ENCODE data around the gene PDE4D.

Gene PDE4D

DNA sequence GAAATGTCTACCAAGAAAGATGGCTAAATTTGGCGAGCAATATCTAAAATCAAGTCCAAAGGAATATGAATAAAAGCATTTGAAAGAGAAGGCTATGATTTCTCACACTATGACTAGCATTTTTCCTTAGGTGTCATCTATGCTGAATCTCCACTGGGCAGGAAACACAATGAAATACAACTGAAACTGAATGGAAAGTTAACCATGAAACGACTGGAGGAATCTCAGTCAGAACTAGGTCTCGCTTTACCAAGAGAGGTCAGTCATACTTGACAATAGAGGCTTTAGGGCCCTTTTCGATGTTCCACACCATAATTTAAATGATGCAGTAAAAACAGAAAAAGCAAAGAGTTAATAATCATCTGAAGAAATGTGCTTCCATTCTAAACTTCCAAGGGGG is 339.0 kb downstream of the PDE4D start:
- no peaks in the 10 kb centered on the region for H3K9me3 ChIP-seq (ENCODE audit: control insufficient read depth in 1 of 2, low read length in 2 of 2)
- H3K4me1 ChIP-seq (ENCODE audit: control insufficient read depth in 1 of 2, insufficient read depth in 2 of 2, low read length in 2 of 2): no peaks in the 10 kb centered on the region
- no peaks in the 10 kb centered on the region for H3K27me3 ChIP-seq (ENCODE audit: low read depth, low read length)
- H3K36me3 ChIP-seq (ENCODE audit: control insufficient read depth in 1 of 2, insufficient read depth in 2 of 2, low read length in 2 of 2): no peaks in the 10 kb centered on the region
- no peak overlapping the region for H3K4me3 ChIP-seq (ENCODE audit: low read depth in 1 of 2, low read length in 2 of 2)
- no peak overlapping the region for H3K27ac ChIP-seq (ENCODE audit: low read length)

DNA sequence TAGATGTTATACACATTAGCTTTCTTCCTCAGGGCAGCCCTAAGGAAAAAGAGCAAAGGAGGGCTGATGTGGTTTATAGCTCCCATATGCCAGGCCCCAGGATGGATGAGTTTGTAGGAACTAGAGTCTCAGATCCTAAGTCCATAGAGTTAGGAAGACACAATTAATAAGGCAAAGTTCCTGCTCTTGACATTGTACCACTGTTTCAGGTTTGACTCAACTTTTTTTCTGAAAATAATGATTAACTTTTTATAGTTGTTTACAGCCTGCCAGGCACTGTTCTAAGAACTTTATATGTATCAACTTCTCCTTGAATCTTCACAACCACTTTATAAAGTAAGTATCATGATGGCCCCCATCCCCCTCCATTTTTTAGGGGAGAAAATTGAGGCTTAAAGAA is 339.5 kb downstream of the PDE4D start:
- Histone ChIP-seq H3K27ac (ENCODE audit: low read length) (no peak overlapping the region), H3K4me1 (ENCODE audit: control insufficient read depth in 1 of 2, insufficient read depth in 2 of 2, low read length in 2 of 2) (no peaks in the 10 kb centered on the region), H3K27me3 (ENCODE audit: low read depth, low read length) (no peaks in the 10 kb centered on the region), H3K9me3 (ENCODE audit: control insufficient read depth in 1 of 2, low read length in 2 of 2) (no peaks in the 10 kb centered on the region), H3K36me3 (ENCODE audit: control insufficient read depth in 1 of 2, insufficient read depth in 2 of 2, low read length in 2 of 2) (no peaks in the 10 kb centered on the region), H3K4me3 (ENCODE audit: low read depth in 1 of 2, low read length in 2 of 2) (no peak overlapping the region)

DNA sequence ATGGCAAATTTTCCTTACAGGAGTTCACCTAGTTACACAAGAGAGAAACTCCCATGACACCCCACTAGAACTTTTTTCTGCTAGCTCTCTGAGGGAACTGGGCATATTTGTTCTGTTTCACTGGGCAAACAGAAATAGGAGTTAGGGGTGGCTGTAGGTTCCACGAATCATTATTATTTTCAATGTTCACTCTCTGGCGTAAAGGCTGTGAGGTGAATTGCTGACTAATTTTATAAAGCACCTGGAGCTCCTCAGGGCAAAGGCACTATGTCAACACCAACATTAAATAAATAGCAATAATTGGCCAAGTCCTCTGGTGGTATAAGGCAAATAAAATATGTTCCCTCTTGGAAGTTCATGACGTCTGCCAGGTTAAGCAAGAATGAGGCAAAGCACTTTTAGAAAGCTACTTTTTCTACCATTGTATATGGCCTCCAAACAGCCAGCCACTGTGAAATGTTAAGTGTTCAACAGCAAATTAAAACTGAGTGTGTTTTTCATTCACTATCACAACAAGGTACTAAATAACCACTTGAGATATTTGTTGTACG is 344.6 kb downstream of the PDE4D start:
- Histone ChIP-seq H3K4me1 (ENCODE audit: control insufficient read depth in 1 of 2, insufficient read depth in 2 of 2, low read length in 2 of 2) (peaks cover 0 to 5% of the 10 kb centered on the region in 2 donors), H3K36me3 (ENCODE audit: control insufficient read depth in 1 of 2, insufficient read depth in 2 of 2, low read length in 2 of 2) (no peaks in the 10 kb centered on the region), H3K27me3 (ENCODE audit: low read depth, low read length) (no peaks in the 10 kb centered on the region), H3K27ac (ENCODE audit: low read length) (peak overlapping the region; percentile 22), H3K4me3 (ENCODE audit: low read depth in 1 of 2, low read length in 2 of 2) (no peak overlapping the region), H3K9me3 (ENCODE audit: control insufficient read depth in 1 of 2, low read length in 2 of 2) (no peaks in the 10 kb centered on the region)

DNA sequence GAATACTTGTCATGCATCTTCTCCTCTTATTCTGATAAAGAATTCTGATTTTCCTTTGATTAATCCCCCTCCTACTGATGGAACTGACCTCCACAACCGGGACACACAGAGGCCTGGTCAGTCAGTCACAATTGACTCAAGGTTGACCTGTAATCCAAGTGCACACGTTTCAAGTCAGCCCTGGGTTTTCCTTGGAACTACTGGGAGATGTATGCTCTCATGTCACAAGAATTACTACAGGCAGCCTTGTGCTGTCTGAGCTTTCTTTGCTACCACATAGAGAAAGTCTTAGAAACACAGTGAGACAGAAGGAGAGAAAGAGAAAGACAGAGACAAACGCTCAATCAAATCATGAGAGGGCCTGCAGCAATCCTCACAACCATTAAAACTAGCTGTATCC is 345.8 kb downstream of the PDE4D start:
- no peak overlapping the region for H3K4me3 ChIP-seq (ENCODE audit: low read depth in 1 of 2, low read length in 2 of 2)
- H3K27ac ChIP-seq (ENCODE audit: low read length): no peak overlapping the region
- no peaks in the 10 kb centered on the region for H3K27me3 ChIP-seq (ENCODE audit: low read depth, low read length)
- no peaks in the 10 kb centered on the region for H3K36me3 ChIP-seq (ENCODE audit: control insufficient read depth in 1 of 2, insufficient read depth in 2 of 2, low read length in 2 of 2)
- no peaks in the 10 kb centered on the region for H3K9me3 ChIP-seq (ENCODE audit: control insufficient read depth in 1 of 2, low read length in 2 of 2)
- H3K4me1 ChIP-seq (ENCODE audit: control insufficient read depth in 1 of 2, insufficient read depth in 2 of 2, low read length in 2 of 2): peaks cover 4 to 17% of the 10 kb centered on the region in 2 donors

DNA sequence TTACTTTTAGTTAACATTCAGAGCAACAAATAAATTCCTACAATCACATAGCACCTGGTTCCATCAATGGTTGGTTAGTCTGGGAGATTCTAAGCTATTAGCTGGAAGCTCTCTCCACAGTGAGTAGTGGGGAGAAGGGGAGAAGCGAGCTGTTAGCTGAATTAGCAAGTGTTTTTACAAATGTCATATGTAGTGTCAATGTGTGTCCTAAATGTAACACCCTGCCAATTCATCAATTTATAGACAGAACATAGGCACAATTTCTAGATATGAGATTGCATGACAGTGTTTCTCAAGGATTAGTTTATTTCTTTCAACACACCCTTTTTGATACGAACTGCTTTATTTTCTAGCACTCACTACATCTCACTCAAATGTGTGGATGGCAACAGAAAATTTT is 349.0 kb downstream of the PDE4D start:
- Histone ChIP-seq H3K4me3 (ENCODE audit: low read depth in 1 of 2, low read length in 2 of 2) (no peak overlapping the region), H3K9me3 (ENCODE audit: control insufficient read depth in 1 of 2, low read length in 2 of 2) (no peaks in the 10 kb centered on the region), H3K27ac (ENCODE audit: low read length) (no peak overlapping the region), H3K4me1 (ENCODE audit: control insufficient read depth in 1 of 2, insufficient read depth in 2 of 2, low read length in 2 of 2) (peaks cover 6 to 18% of the 10 kb centered on the region in 2 donors), H3K27me3 (ENCODE audit: low read depth, low read length) (no peaks in the 10 kb centered on the region), H3K36me3 (ENCODE audit: control insufficient read depth in 1 of 2, insufficient read depth in 2 of 2, low read length in 2 of 2) (no peaks in the 10 kb centered on the region)

DNA sequence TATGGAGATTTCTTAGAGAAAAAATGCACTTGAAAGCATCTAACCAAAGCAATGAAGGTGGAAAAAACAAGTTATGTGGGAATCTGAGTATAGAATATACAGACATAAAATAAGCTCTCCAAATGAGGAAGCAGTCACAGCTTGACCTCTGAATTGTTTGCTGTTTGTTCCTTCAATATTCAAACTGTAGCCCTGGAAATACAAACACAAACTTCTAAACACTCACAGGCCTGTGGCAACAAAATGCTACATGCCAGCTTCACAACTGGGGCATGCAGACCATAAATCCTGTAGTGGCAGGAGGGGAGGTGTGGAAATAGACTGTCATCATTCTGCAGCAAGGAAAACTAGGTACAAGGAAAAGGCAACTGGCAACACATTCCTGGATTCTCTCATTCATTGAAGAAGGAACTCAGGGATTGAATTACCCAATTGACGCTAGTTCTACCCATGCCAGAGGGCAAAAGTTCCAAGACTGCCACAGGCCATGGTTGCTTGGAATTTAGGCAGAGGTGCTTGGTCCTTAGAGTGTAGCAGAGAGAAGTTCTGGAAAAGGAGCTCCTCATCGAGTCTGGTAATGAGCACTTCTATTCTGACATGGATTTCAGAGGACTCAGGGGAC is 349.6 kb downstream of the PDE4D start:
- H3K27ac ChIP-seq (ENCODE audit: low read length): peak overlapping the region; percentile 17
- H3K4me1 ChIP-seq (ENCODE audit: control insufficient read depth in 1 of 2, insufficient read depth in 2 of 2, low read length in 2 of 2): peaks cover 6 to 18% of the 10 kb centered on the region in 2 donors
- H3K4me3 ChIP-seq (ENCODE audit: low read depth in 1 of 2, low read length in 2 of 2): no peak overlapping the region
- no peaks in the 10 kb centered on the region for H3K36me3 ChIP-seq (ENCODE audit: control insufficient read depth in 1 of 2, insufficient read depth in 2 of 2, low read length in 2 of 2)
- no peaks in the 10 kb centered on the region for H3K9me3 ChIP-seq (ENCODE audit: control insufficient read depth in 1 of 2, low read length in 2 of 2)
- no peaks in the 10 kb centered on the region for H3K27me3 ChIP-seq (ENCODE audit: low read depth, low read length)

DNA sequence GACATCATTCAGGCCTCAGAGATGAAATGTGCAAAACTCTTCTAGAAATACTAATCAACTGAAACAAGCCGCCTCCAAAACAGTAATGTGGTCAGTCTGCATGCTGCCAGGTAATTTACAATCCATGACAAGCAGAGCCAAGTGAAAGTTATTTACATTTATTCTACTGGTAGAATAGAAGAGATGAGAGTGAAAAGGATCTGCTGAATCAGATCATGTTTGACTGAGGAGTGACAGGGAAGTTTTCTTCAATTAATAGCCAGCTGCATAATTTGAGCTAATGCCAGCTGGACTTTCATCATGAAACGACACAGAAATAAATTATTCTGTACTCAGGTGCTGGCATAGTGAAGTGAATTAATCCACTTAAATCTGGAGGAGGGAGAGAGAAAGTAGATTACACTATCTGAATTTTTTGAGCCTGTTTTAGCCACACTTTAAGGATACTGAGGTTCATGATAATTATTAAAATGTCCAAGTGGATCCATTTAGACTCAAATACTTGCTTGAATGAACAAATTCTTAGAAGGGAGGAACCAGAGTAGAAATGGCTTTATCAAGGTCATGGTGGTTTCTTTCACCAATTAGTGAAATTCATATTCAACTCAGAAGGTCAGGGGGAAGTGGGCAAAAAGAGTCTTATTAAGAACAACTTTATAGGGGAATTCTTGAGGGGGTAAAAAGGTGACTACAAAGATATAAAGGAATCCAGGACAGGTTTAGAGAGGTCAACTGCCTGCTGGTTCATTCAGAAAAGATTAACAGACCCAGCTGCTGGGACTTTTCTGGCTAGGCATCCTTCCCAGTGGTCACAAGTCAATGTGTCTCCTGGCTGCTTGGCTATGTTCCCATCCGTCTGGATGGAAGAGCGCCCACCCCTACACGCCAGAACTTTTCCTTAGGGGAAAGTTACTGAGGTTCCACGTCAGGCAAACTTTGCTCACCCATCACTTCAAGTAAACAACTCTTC is 350.4 kb downstream of the PDE4D start:
- Histone ChIP-seq H3K4me3 (ENCODE audit: low read depth in 1 of 2, low read length in 2 of 2) (no peak overlapping the region), H3K27me3 (ENCODE audit: low read depth, low read length) (no peaks in the 10 kb centered on the region), H3K4me1 (ENCODE audit: control insufficient read depth in 1 of 2, insufficient read depth in 2 of 2, low read length in 2 of 2) (peaks cover 6 to 25% of the 10 kb centered on the region in 2 donors), H3K27ac (ENCODE audit: low read length) (no peak overlapping the region), H3K36me3 (ENCODE audit: control insufficient read depth in 1 of 2, insufficient read depth in 2 of 2, low read length in 2 of 2) (no peaks in the 10 kb centered on the region), H3K9me3 (ENCODE audit: control insufficient read depth in 1 of 2, low read length in 2 of 2) (no peaks in the 10 kb centered on the region)

DNA sequence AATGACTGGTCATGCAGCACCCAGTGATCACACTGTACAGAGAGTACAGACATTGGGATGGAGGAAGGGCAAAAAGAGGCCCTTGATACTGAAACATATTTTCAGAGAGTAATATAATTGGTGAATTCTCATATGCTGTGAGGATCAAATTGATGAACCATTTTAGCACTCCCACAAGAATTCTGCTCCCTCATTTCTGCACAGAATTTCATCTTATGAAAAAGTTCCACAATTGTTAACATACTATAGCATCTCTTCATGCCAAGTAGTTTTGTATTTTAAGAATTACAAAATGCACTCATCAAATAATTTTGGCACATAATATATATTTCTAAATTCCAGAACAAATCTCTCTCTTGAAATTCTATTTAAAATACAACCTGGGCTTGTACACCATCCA is 351.2 kb downstream of the PDE4D start:
- Histone ChIP-seq H3K27ac (ENCODE audit: low read length) (no peak overlapping the region), H3K36me3 (ENCODE audit: control insufficient read depth in 1 of 2, insufficient read depth in 2 of 2, low read length in 2 of 2) (no peaks in the 10 kb centered on the region), H3K4me1 (ENCODE audit: control insufficient read depth in 1 of 2, insufficient read depth in 2 of 2, low read length in 2 of 2) (peaks cover 6 to 27% of the 10 kb centered on the region in 2 donors), H3K27me3 (ENCODE audit: low read depth, low read length) (no peaks in the 10 kb centered on the region), H3K9me3 (ENCODE audit: control insufficient read depth in 1 of 2, low read length in 2 of 2) (no peaks in the 10 kb centered on the region), H3K4me3 (ENCODE audit: low read depth in 1 of 2, low read length in 2 of 2) (no peak overlapping the region)

DNA sequence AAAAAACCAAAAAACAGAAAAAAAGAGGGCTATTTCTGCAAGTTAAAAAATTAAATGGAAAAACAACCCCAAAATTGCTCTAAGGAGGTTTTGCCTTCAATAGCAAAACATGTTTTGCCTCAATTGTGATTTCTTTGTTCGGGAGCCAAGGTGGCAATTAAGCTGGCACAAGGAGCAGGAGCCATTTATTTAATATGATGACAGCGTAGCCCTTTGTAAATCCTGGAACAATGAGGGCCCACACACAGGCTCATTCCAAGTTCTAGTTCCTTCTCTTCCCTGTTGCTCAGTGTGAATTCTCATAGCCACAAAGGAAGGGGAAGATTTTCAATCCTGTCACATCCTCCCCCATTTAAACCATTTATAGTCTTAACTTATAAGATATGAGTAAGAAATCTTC is 353.2 kb downstream of the PDE4D start:
- Histone ChIP-seq H3K36me3 (ENCODE audit: control insufficient read depth in 1 of 2, insufficient read depth in 2 of 2, low read length in 2 of 2) (no peaks in the 10 kb centered on the region), H3K4me3 (ENCODE audit: low read depth in 1 of 2, low read length in 2 of 2) (no peak overlapping the region), H3K27me3 (ENCODE audit: low read depth, low read length) (no peaks in the 10 kb centered on the region), H3K27ac (ENCODE audit: low read length) (no peak overlapping the region), H3K4me1 (ENCODE audit: control insufficient read depth in 1 of 2, insufficient read depth in 2 of 2, low read length in 2 of 2) (peaks cover 6 to 27% of the 10 kb centered on the region in 2 donors), H3K9me3 (ENCODE audit: control insufficient read depth in 1 of 2, low read length in 2 of 2) (no peaks in the 10 kb centered on the region)

DNA sequence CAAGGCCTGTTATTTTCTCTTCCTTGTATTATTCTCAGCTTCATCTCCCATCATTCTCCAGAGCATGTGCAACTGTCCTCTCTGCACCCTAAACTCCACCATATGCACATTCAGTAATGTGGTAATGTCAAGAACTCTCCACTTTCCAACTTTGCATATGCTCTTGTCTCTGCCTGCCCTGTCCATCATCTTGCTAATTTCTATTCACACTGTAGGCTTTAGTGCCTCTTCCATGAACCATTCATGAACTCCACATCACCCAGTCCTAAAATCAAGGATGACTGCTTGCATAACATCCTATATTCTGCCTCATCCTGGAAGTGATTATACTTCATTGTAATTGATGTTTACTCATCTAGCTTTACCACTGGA is 354.8 kb downstream of the PDE4D start:
- H3K27ac ChIP-seq (ENCODE audit: low read length): no peak overlapping the region
- no peaks in the 10 kb centered on the region for H3K27me3 ChIP-seq (ENCODE audit: low read depth, low read length)
- H3K4me3 ChIP-seq (ENCODE audit: low read depth in 1 of 2, low read length in 2 of 2): no peak overlapping the region
- peaks cover 6 to 20% of the 10 kb centered on the region in 2 donors for H3K4me1 ChIP-seq (ENCODE audit: control insufficient read depth in 1 of 2, insufficient read depth in 2 of 2, low read length in 2 of 2)
- H3K36me3 ChIP-seq (ENCODE audit: control insufficient read depth in 1 of 2, insufficient read depth in 2 of 2, low read length in 2 of 2): no peaks in the 10 kb centered on the region
- no peaks in the 10 kb centered on the region for H3K9me3 ChIP-seq (ENCODE audit: control insufficient read depth in 1 of 2, low read length in 2 of 2)

DNA sequence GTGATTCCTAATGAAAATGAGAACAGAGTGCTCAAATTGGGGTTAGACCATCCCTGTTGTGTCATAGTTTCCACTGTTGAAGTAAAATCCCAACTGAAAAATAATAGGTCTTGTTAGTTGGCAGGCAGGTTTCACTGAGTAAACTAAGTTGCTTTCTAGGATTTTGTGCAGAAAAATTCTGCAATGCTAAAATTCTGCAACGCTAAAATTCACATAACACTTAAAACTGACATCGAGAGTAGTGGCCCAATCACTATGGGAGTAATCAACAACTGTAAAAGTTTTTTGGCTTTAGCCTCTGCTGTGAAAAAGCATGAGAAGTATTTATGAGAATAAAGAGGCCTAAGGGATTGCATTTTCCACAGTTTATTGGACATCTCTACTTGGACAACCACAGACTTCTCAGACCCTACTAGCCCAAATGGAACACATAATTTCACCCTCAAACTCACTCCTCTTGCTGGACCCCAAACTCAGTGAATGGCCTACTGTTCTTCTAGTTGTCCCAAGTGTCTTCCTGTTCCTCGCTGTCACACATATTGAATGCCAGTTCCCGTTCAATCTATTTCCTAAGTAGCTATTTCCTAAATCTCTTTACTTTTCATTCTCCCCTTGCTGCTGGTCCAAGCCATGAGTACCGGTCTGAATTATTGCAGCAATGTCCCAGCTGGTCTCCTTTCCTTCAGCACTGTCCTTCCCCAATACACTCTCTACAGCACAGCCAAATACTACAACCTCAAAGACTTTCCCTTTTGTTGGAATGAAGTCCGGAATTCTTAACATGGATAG is 355.4 kb downstream of the PDE4D start:
- Histone ChIP-seq H3K36me3 (ENCODE audit: control insufficient read depth in 1 of 2, insufficient read depth in 2 of 2, low read length in 2 of 2) (no peaks in the 10 kb centered on the region), H3K27me3 (ENCODE audit: low read depth, low read length) (no peaks in the 10 kb centered on the region), H3K9me3 (ENCODE audit: control insufficient read depth in 1 of 2, low read length in 2 of 2) (no peaks in the 10 kb centered on the region), H3K4me1 (ENCODE audit: control insufficient read depth in 1 of 2, insufficient read depth in 2 of 2, low read length in 2 of 2) (peaks cover 6 to 15% of the 10 kb centered on the region in 2 donors), H3K4me3 (ENCODE audit: low read depth in 1 of 2, low read length in 2 of 2) (no peak overlapping the region), H3K27ac (ENCODE audit: low read length) (no peak overlapping the region)
